ENCODE results near the gene ATP6V0E2.
"Not testable (repeated sequence)": the region's sequence is repeated elsewhere in the genome, so short reads cannot be mapped to it uniquely, and the experiment has no call there.

ATP6V0E2 gene

DNA sequence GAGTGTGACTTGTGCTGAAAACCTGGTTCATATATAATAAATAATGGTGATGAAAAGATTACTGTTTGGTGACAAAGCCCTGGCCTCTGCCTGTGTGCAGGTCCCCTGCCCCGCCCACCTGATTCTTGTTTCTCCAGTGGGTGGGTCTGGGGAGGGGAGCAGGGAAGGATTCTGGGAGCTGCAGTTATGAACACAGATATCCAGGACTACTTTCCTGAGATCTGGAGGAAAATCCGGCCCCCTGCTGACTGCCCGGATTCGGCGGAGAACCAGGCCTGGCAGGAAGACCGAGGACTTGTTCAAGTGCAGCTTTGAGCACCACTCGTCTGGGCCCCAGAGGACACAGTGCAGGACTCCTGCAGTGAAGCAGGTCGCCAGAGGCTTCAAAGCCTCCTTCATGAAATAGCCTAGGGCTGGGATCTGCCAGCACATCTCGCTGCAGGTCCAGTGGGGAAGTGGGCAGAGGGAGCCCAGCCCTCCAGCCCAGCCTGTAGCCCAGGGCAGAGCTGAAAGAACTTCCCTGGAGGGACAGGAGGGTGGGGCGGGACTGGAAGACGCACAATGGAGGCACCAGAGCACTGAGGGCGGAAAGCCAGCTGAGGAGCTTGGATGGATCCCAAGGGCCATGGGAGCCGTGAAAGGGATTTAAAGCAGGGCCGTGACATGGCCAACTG, 7.0 kb downstream of the ATP6V0E2 start:
- DNase-seq, result no peak

DNA sequence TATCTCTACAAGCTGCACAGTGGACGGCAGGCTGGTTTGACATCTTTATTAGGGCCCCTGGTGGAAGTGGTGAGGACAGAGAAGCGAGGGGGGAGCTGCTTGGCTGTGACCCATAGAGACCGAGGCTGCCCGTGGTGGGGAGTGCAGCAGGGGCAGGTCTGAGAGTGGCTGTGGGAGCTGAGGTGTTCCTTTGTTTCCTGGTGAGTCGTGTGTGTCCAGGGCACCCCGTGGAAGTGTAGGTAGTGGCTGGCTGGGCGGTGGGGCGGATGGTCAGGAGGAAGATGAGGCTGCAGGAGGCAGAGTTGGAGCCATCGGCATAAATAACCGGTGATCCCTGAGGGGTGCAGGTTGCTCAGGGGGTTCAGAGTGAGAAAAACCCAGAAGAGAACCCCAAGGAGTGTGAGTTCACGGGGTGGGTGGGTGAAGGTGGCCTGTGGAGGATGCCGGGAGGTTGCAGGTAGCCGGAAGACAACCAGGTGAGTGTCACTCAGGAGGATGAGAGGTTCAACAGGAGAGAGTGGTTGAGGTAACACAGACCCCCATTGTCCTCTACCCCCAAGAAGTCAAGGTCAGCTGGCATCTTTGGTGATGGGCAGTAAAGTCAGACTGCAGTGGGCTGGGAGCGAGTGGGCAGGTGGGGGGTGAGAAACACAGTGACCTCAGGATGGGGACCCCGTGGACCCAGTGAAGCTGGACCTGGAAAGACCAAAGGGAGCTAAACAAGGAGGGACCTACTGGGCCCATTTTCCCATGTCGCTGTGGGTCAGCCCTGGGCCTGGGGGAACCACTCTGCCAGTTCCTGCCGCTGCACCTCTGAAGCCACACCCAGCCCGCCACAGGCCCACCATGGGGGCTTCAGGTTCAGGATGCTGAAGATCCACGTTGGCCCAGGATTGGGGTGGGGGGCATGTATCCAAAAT, 7.8 kb downstream of the ATP6V0E2 start:
- DNase-seq, result no peak

DNA sequence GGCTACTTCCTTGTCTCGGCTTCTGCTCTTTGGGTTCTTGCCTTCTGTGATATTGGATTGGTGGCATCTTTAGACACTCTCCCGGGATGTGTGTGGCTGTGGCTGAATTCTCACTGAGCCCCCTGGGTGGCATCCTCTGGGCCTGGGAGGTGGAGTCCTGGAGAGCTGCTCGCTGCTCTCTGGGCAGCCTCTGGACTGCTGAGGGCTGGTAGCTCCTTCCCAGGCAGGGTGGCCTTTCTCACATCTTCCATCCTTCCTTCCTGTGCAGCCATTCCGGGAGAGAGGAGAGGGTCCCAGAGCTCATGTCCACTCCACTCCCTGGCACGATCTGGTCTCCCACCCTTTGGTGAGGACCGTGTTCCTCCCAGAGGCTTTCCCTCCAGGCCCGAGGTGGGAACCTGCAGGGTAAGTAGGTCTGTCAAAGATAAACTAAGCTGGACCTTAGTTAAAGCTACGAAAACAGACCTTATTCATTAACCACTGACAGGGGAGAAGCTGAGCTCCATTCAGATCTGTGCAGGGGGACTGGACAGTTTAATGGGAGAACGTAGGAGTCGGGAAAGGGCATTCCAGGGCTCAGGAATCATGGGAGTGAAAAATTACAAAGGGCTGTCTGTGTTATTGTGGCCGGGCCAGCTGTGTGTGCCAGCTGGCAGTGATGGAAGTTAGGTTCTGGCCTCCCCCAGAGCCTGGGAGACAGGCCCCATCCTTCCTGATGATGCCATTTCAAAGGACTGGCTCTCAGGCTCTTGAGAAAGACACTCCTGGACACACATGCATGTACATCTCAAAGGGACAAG, 8.7 kb downstream of the ATP6V0E2 start:
- DNase-seq, result peak; percentile 70

DNA sequence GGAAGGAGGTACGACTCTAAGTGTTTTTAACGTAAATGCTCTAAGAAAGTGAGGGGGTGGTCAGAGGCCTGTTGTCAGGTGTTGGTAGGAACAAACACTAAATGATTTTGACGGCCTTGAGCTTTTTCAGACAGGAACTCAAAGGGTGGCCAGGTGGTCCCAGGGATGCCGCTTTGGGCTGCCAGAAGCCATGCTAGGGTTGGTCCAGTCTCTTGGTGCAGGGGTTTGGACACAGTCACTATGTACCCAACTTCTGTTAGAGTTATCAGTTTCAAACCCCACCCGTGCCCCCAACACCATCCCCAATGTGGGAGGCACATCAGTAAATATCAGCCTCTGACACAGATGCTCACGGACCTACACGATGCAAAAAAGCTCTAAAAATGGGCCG, 9.3 kb downstream of the ATP6V0E2 start:
- DNase-seq, result no peak

DNA sequence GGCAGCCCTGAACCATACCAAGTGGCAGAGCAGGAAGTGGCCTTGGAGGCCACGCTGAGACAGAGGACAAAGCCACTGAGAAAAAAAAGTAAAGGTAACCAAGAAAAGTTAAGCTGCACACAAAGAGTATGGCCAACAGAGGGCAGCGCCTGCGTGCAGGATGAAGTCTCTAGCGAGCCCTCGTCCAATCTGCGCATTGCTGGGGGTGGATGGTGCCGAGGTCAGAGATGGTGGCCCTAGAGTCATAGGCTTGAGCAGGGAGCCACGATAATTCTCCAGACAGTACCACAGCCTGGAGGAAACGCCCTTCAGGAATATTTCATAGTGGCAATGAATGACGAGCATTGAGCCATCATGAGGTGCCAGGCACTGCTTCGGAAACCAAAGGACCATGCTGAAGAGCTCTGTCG, 9.7 kb downstream of the ATP6V0E2 start:
- peak; percentile 45 for DNase-seq

DNA sequence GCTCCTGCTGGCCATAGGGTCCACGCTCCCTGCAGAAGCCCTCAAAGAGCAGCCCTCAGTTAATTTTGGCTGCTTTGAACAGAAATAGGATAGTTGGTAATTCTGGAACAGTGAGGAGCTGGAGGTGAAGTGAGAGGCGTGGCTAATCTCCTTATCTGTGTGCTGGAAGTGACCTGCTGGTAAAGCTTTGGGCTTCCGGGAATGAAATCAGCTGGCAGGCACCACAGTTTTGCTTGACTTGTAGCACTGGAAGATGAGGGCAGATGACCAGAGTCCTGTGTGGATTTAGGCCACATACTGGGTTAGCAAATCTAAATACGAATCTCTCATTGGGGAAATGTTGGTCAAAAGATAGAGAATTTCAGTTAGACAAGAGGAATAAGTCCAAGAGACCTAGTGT, 10.2 kb downstream of the ATP6V0E2 start:
- no peak for DNase-seq

DNA sequence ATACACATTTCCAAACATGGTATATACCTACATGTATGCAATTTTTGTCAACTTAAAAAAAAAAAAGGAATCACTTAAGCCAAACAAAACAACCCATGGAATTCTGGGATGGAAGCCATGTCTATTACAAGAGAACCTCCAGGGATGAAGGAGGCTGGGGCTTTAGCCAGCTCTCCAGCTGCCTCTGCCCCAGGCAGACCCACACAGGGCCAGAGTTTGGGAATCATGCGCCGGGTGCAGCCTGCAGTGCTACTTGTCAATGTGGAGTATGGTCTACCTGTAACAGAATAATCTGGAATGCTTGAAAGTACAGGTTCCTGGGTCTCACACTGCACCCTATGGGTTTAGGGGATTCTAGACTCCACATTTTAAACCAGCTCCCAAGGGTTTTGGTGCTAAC, 10.8 kb downstream of the ATP6V0E2 start:
- no peak for DNase-seq

DNA sequence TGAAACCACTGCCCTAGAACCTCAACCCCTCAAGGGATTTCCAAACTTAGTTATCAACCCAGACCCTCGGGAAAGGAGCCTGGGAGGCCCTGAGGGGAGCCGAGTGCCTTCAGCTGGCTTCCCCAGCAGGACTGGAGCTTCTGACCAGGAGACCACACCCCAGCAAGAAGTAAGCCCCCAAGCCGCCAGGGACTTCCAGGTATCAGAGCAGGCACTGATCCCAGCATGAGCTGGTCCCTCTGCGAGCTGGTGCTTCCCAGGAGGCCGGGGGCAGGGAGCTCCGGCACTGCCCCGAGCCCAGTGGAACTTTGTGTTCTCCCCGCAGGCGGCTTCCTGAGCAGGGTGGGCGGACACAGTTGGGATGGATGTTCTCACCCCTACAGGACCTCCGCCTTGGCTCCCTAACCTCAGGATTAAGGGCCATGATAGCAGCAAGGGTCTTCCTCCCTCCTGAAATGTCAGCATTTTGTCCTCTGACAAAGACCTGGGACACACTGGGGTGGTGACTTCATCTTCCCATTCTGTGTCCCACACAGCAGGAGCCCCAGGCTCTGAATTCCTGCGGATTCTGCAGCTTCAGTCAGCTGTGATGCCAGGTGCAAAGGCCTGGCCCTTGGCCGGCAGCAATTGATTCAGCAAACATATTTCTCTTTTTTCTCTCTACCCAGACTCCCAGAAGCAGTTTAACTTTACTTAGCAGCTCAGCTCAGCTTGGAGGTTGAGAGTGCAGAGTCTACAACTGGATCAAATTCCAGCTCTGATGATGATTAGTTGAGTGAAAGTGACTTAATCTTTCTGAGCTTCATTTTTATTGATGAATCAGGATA, 11.6 kb downstream of the ATP6V0E2 start:
- no peak for DNase-seq

DNA sequence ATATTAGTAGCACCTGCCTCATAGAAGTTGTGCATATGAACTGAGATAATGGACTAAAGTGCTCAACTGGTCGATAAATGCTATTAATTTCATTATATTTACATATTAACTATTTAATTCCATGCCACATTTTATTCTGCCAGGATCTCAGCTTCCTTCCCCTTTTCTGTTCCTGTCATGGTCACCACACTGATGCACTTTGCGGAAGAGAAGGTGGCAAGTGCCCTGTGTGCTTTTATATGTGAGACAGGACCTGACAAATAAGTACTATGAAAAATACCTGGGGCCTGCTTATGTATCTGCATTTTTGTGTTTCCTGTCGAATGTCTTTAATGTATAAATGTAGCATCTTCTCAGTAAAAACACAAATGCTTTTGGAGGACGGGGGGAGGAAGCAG, 12.2 kb downstream of the ATP6V0E2 start:
- no peak for DNase-seq

DNA sequence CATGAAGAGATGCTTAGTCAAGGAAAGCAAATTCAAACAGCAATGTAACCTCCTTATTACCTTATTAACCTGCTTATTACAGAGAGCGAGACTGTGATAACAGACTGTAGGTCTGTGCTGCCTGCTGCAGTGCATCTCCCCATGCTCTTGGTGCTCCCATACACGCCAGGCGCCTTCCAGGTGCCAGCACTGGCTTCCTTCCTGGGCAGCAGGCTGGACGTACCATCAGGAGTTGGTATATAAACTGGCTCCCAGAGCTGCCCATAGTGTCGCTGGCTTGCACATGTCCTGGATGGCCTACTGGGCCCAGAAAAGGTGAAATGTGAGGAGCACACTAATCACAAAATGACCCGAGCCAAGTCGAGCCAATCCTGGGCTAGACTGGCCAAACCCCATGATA, 13.5 kb downstream of the ATP6V0E2 start:
- DNase-seq, result no peak

DNA sequence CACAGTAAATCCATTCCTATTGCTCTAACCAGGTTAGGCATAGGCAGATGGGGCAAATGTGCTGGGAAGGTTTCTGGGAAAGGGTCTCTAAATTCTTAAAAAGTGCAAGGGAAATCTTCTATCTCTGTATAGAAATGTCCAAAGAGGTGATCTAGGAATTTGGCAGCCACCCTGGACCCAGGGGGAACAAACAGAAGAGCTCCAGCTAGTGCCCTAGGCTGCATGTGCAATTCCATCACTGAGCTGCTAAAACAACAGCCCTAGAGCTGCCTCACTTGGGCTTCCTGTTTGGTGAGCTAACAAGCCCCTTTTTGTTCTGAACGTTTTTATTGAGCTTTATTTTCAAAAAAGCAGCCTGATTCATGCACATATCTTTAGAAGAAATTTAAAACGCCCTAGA, 16.9 kb downstream of the ATP6V0E2 start:
- DNase-seq, result not testable (repeated sequence)

DNA sequence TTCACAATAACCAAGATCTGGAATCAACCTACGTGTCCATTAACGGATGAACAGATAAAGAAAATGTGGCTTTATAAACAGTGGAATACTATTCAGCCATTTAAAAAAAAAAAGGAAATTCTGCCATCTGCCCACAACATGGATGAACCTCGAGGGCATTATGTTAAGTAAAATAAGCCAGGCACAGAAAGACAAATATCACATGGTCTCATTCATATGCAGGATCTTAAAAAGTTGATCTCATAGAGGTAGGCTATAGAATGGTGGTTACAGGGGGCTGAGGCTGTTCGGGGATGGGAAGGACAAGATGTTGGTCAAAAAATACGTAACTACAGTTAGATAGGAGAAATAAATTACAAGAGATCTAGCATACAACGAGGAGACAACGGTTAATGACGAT, 21.2 kb downstream of the ATP6V0E2 start:
- DNase-seq, result not testable (repeated sequence)

DNA sequence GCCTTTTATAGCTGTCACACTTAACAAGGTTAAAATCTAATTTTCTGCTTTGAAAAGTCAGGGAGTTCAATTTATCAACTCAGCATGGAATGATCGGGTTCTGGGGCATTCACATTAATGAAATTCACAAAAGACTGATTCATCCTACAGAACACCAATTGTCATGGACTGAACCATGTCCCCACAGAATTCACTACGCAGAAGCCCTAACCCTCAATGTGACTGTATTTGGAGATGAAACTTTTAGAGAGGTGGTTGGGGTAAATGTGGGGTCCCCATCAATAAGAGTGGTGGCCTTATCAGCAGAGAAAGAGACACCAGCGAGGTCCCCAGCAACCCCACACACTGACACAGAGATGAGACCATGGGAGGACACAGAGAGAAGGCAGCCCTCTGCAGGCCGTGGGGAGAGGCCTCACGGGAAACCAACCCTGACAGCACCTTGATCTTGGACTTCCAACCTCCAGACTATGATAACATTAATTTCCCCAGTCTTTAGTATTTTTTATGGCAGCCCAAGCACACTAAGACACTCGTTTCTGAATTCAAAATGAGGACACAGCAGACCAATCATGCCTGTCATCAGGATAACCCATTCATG, 34.1 kb downstream of the ATP6V0E2 start:
- DNase-seq, result not testable (repeated sequence)

DNA sequence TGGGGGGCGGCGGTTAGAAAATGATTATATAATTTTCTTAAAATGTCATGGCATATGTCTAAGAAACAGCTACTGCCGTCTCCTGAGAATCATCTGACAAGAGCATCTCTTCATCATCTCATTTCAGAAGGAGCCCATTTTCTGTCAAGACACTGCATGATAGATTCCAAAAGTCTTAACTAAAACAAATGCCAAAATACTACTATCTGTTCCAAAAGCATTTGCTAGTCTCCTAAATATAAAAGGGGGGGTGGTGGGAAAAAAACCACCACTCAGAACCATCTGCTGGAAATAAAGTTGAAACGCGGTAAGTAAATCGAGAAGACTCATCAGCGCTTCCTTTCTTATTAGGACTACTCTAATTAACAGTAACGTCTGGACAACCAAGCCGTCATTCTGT, 36.5 kb downstream of the ATP6V0E2 start:
- DNase-seq, result not testable (repeated sequence)

DNA sequence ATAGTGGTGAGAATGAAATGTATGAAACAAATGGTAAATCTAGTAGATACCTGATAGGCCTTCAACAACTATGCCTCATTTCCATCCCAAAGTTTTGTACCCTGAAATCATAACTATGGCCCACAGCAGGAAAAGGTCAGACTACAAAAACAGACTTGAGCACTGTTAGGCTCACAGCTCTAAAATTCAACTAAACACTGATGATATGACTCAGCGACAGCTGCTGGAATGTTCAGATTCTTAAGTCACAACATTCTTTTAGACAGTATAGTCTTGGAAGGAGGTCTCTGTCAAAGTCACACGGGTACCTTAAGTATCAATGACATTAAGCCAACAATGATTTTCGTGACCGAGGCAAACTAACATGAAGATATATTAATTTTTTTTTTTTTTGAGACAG, 38.4 kb downstream of the ATP6V0E2 start:
- DNase-seq, result not testable (repeated sequence)

DNA sequence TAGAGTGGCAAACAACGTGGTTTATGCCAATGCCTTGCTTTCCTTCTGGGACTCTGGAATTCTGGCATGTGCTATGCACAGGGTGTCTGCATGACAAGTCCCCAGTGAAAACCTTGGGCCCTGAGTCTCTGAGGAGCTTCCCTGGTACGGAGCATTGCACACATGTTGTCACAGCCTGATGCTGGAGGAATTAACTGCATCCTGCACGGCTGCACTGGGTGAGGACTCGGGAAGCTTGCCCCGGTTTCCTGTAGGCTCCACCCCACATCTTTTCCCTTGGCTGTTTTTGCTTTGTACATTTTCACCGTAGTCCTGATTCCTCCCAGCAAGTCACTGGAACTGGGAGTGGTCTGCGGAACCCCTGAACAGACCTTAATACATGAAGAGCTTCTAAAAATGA, 52.6 kb downstream of the ATP6V0E2 start:
- not testable (repeated sequence) for DNase-seq
